SK-N-SH (cell line): ENCODE measurements around the gene ERC1. TPM values are rescaled to one million over a fixed set of nuclear protein-coding genes. Genes with fewer than 3 reads are reported as not detected.
"Not testable (repeated sequence)": the region's sequence is repeated elsewhere in the genome, so short reads cannot be mapped to it uniquely, and the experiment has no call there.

ENCODE experiments used
- CTCF ChIA-PET: fragments of 300-600, 350-600 bp; formaldehyde crosslinking; extraction: SDS; loops from one replicate; lab custom pipeline; 2021; lab: Yijun Ruan, JAX
- POLR2A ChIA-PET: fragments of 350-600 bp; sonication (Branson Sonifier 250); formaldehyde crosslinking; extraction: SDS; loops from one replicate; lab custom pipeline; 2020; ENCODE audit warnings: antibody characterized with exemption, inconsistent platforms; lab: Yijun Ruan, JAX
- DNase-seq: peaks from one replicate; pipeline ENCODE4 v3.0.0; 2012
- H2AFZ ChIP-seq: fragments of 200-600 bp; sonication (generic); 2 replicates; pipeline ENCODE4 v1.8.1; 2016; ENCODE audit warnings: antibody characterized with exemption, mild to moderate bottlenecking, low read depth
- H3F3A ChIP-seq: fragments of 200-600 bp; sonication (generic); replicated peaks from 2 replicates; pipeline ENCODE3; 2016; ENCODE audit warnings: antibody characterized with exemption, mild to moderate bottlenecking; ENCODE audit not compliant: insufficient read depth
- H3K27ac ChIP-seq, 2 experiments: fragments of 200-500 bp in 1 of 2; fragments of 200-600 bp in 1 of 2; sonication (Bioruptor generic) in 1 of 2; sonication (generic), shearing (Covaris generic) in 1 of 2; 2 replicates each; pipeline versions ENCODE4 v1.5.1 to v1.6.1; 2014 to 2016; ENCODE audit warnings: low read depth in 2 of 2, inconsistent platforms in 1 of 2, low read length in 1 of 2, mild to moderate bottlenecking in 1 of 2, mixed read lengths in 1 of 2
- H3K27me3 ChIP-seq: fragments of 200-600 bp; sonication (generic), shearing (Covaris generic); 2 replicates; pipeline ENCODE4 v1.6.1; 2016; ENCODE audit warnings: mixed run types; ENCODE audit not compliant: insufficient read depth
- H3K36me3 ChIP-seq, 2 experiments: fragments of 200-500 bp in 1 of 2; fragments of 200-600 bp in 1 of 2; sonication (Bioruptor generic) in 1 of 2; sonication (generic) in 1 of 2; replicated peaks in 1 of 2; 2 replicates each; pipeline versions ENCODE3 to v1.5.1; 2014 to 2016; ENCODE audit warnings: low read length in 1 of 2, mild to moderate bottlenecking in 1 of 2; ENCODE audit not compliant: insufficient read depth in 2 of 2, control insufficient read depth in 1 of 2
- H3K4me1 ChIP-seq, 2 experiments: fragments of 200-500 bp in 1 of 2; fragments of 200-600 bp in 1 of 2; sonication (Bioruptor generic) in 1 of 2; sonication (generic), shearing (Covaris generic) in 1 of 2; 2 replicates each; pipeline versions ENCODE4 v1.5.1 to v1.6.1; 2014 to 2016; ENCODE audit warnings: low read depth in 1 of 2, low read length in 1 of 2, mixed run types in 1 of 2; ENCODE audit not compliant: insufficient read depth in 2 of 2, control insufficient read depth in 1 of 2
- H3K4me2 ChIP-seq: fragments of 200-600 bp; sonication (generic), shearing (Covaris generic); 2 replicates; pipeline ENCODE4 v1.6.1; 2017; ENCODE audit warnings: mixed run types
- H3K4me3 ChIP-seq, 2 experiments: fragments of 200-500 bp in 1 of 2; fragments of 200-600 bp in 1 of 2; sonication (Bioruptor generic) in 1 of 2; sonication (generic), shearing (Covaris generic) in 1 of 2; 2 replicates each; pipeline versions ENCODE4 v1.5.1 to v1.8.1; 2014 to 2016; ENCODE audit warnings: low read depth in 2 of 2, inconsistent platforms in 1 of 2, low read length in 1 of 2, mild to moderate bottlenecking in 1 of 2, mixed read lengths in 1 of 2, moderate library complexity in 1 of 2
- H3K79me2 ChIP-seq: fragments of 200-600 bp; sonication (generic); 2 replicates; pipeline ENCODE4 v1.8.1; 2017; ENCODE audit warnings: mild to moderate bottlenecking; ENCODE audit not compliant: insufficient read depth
- H3K9ac ChIP-seq: fragments of 200-600 bp; sonication (generic); 2 replicates; pipeline ENCODE4 v1.6.1; 2017; ENCODE audit warnings: mixed run types
- H3K9me2 ChIP-seq: fragments of 200-600 bp; sonication (generic); 2 replicates; pipeline ENCODE4 v1.6.1; 2017; ENCODE audit warnings: mixed run types
- H3K9me3 ChIP-seq: fragments of 200-600 bp; sonication (generic); 2 replicates; pipeline ENCODE4 v1.6.1; 2017; ENCODE audit warnings: mixed run types, mild to moderate bottlenecking, moderate library complexity
- H4K20me1 ChIP-seq: fragments of 200-600 bp; sonication (generic); 2 replicates; pipeline ENCODE4 v1.6.1; 2017; ENCODE audit warnings: mild to moderate bottlenecking, mixed run types; ENCODE audit not compliant: insufficient read depth
- ELF1 ChIP-seq: IDR thresholded peaks from 2 replicates; pipeline ENCODE4 v1.4.0; 2012
- EP300 ChIP-seq, 2 experiments: IDR thresholded peaks; 2 replicates each; pipeline versions ENCODE4 v1.4.0 to v1.6.1; 2012; ENCODE audit warnings: borderline replicate concordance in 1 of 2, low read depth in 1 of 2, low read length in 1 of 2
- FOXJ3 ChIP-seq: sonication (generic); formaldehyde crosslinking; IDR thresholded peaks from 2 replicates; pipeline ENCODE4 v1.5.1; 2020; ENCODE audit warnings: mild to moderate bottlenecking, missing genetic modification reagents
- FOXM1 ChIP-seq: IDR thresholded peaks from 2 replicates; pipeline ENCODE4 v1.4.0; 2012; ENCODE audit warnings: low read depth, mild to moderate bottlenecking
- GABPA ChIP-seq: IDR thresholded peaks from 2 replicates; pipeline ENCODE4 v1.4.0; 2012; ENCODE audit warnings: low read depth, mild to moderate bottlenecking
- GATA2 ChIP-seq: sonication (generic); formaldehyde crosslinking; IDR thresholded peaks from 2 replicates; pipeline ENCODE4 v1.5.0; 2020; ENCODE audit warnings: mild to moderate bottlenecking, missing genetic modification reagents
- JUND ChIP-seq: IDR thresholded peaks from 2 replicates; pipeline ENCODE4 v1.4.0; 2012
- MEF2A ChIP-seq: IDR thresholded peaks from 2 replicates; pipeline ENCODE4 v1.4.0; 2012; ENCODE audit warnings: low read depth, borderline replicate concordance
- MXI1 ChIP-seq: IDR thresholded peaks from 2 replicates; pipeline ENCODE4 v1.6.1; 2012; ENCODE audit warnings: mild to moderate bottlenecking, low read depth, low read length, improper control_type of control experiment
- NFIC ChIP-seq: IDR thresholded peaks from 2 replicates; pipeline ENCODE4 v1.4.0; 2012; ENCODE audit warnings: borderline replicate concordance
- NRF1 ChIP-seq: IDR thresholded peaks from 2 replicates; pipeline ENCODE4 v1.6.1; 2012; ENCODE audit warnings: low read depth, mild to moderate bottlenecking, low read length
- POLR2AphosphoS5 ChIP-seq: IDR thresholded peaks from 2 replicates; pipeline ENCODE4 v1.6.1; 2012; ENCODE audit warnings: low read depth, low read length
- RAD21 ChIP-seq: IDR thresholded peaks from 2 replicates; pipeline ENCODE4 v1.6.1; 2012; ENCODE audit warnings: mild to moderate bottlenecking, low read length
- RCOR1 ChIP-seq: fragments of 150-350 bp; IDR thresholded peaks from 2 replicates; pipeline ENCODE4 v1.6.1; 2017; ENCODE audit warnings: antibody characterized with exemption, low read length
- RFX5 ChIP-seq: IDR thresholded peaks from 2 replicates; pipeline ENCODE4 v1.6.1; 2012; ENCODE audit warnings: mild to moderate bottlenecking, improper control_type of control experiment, low read length
- RXRA ChIP-seq: IDR thresholded peaks from 2 replicates; pipeline ENCODE4 v1.4.0; 2012; ENCODE audit warnings: low read depth, mild to moderate bottlenecking, borderline replicate concordance
- SIN3A ChIP-seq: IDR thresholded peaks from 2 replicates; pipeline ENCODE4 v1.6.1; 2012; ENCODE audit warnings: low read depth, mild to moderate bottlenecking, low read length, moderate library complexity, borderline replicate concordance
- SMC3 ChIP-seq: IDR thresholded peaks from 2 replicates; pipeline ENCODE4 v1.6.1; 2012; ENCODE audit warnings: low read depth, low read length, improper control_type of control experiment
- TAF1 ChIP-seq: IDR thresholded peaks from 2 replicates; pipeline ENCODE4 v1.6.1; 2012; ENCODE audit warnings: low read depth, mild to moderate bottlenecking, low read length, moderate library complexity, borderline replicate concordance
- TCF12 ChIP-seq: IDR thresholded peaks from 2 replicates; pipeline ENCODE4 v1.4.0; 2012
- YY1 ChIP-seq: IDR thresholded peaks from 2 replicates; pipeline ENCODE4 v1.4.0; 2012; ENCODE audit warnings: low read depth, mild to moderate bottlenecking
- WGBS: methylation state at CpG from one replicate; pipeline ENCODE4 v1.1.6; 2017; ENCODE audit warnings: low lambda C conversion rate; 5-methylcytosine and 5-hydroxymethylcytosine counted together
- polyA plus RNA-seq, 3 experiments: library from polyadenylated mRNA; depleted of rRNA; stranded (reverse); fragments of >200 nt; gene quantifications; 2 replicates each; pipeline ENCODE4 v1.2.3, GENCODE V29; 2012
- TF ChIP-seq, protein P1 (sequence below): IDR thresholded peaks from 2 replicates; pipeline ENCODE4; 2012
- TF ChIP-seq, protein P2 (sequence below): fragments of 200-600 bp; sonication (generic); IDR thresholded peaks from 2 replicates; pipeline ENCODE4 v1.6.1; 2017; ENCODE audit warnings: antibody characterized with exemption, mild to moderate bottlenecking, moderate library complexity

The ERC1 gene
- polyA plus RNA-seq, 1 of the 3 experiments (the other 2 are of a cell fraction) = 7.5 TPM

DNA sequence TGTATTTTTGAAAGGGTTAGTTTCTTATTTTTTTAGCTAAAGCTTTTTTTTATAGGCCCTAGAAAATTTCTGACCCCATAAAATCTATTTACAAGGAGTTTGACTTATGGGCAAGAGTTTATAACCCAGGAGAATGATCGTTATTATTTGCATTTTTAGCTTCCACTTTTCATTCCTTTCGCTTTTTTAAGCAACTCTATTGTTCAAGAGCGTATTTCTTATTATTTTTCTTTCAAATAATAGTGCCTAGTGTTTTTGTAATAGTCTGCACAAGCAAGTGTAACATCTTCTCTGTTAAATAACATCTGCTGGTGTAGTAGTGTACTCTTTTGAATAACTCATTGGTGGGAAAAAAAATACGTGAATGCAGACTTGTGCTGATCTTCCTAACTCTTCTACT, 216.3 kb downstream of the ERC1 start:
- H3K4me2 ChIP-seq = no peak overlapping the region
- H3K79me2 ChIP-seq = peaks cover 40% of the 10 kb centered on the region; the same call in 1 of the 2 replicates
- POLR2A ChIA-PET = no interaction called here
- peaks cover 7% of the 10 kb centered on the region for H3F3A ChIP-seq
- 96% methylated on average over 4 of the region's 4 CpGs for WGBS
- no peak overlapping the region for H3K4me3 ChIP-seq
- H3K9me2 ChIP-seq = no peaks in the 10 kb centered on the region
- H3K27me3 ChIP-seq = no peaks in the 10 kb centered on the region
- 0 out of 2 replicates have a peak overlapping the region, but pooled peaks have one; percentile 2 for H3K9ac ChIP-seq
- peak overlapping the region in 1 of 2 experiments; percentile 74; a peak in 2 of 4 replicates for H3K27ac ChIP-seq
- CTCF ChIA-PET = interaction anchor here (0.9 to 1.2 kb wide), 2 partner anchors 89 to 638 kb away, joined by 3 to 4 read pairs; no protein-coding TSS in a partner anchor
- DNase-seq = no peak
- H3K36me3 ChIP-seq = peaks cover 0 to 8% of the 10 kb centered on the region in 2 experiments
- no peaks in the 10 kb centered on the region for H3K9me3 ChIP-seq
- TF ChIP-seq ELF1 (no peak), NRF1 (no peak), GABPA (no peak), FOXJ3 (CRISPR knock-in tag) (no peak), RFX5 (no peak), MXI1 (no peak), RCOR1 (no peak), EP300 (IDR thresholded peaks at IDR 0.05; ENCODE audit: borderline replicate concordance in 1 of 2, low read depth in 1 of 2, low read length in 1 of 2) (no peak), YY1 (no peak), RXRA (no peak), NFIC (no peak), TAF1 (no peak), POLR2AphosphoS5 (no peak)
- no peak overlapping the region for H2AFZ ChIP-seq
- H3K4me1 ChIP-seq = peaks cover 11 to 27% of the 10 kb centered on the region in 2 experiments
- no peaks in the 10 kb centered on the region for H4K20me1 ChIP-seq

DNA sequence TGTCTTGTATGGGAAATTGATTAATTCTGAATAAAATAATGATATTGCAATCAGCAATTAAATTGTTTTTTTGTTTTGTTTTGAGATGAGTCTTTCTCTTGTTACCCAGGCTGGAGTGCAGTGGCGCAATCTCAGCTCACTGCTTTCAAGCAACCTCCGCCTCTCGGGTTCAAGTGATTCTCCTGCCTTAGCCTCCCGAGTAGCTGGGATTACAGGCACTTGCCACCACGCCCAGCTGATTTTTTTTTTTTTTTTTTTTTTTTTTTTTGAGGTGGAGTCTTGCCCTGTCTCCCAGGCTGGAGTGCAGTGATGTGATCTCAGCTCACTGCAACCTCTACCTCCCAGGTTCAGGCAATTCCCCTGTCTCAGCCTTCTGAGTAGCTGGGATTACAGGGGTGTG, 217.7 kb downstream of the ERC1 start:
- CTCF ChIA-PET = interaction anchor here (0.6 to 1.2 kb wide), 2 partner anchors 11 to 90 kb away, joined by 3 to 4 read pairs; no protein-coding TSS in a partner anchor
- H3F3A ChIP-seq, H3K4me3 ChIP-seq, H3K27me3 ChIP-seq, DNase-seq, POLR2A ChIA-PET, H3K9ac ChIP-seq, H3K9me3 ChIP-seq, H3K4me2 ChIP-seq, H4K20me1 ChIP-seq, H3K9me2 ChIP-seq, H3K27ac ChIP-seq, H2AFZ ChIP-seq, H3K36me3 ChIP-seq: not testable (repeated sequence)
- peaks cover 10 to 28% of the 10 kb centered on the region in 2 experiments; a peak in 3 of 4 replicates for H3K4me1 ChIP-seq
- WGBS = 85% methylated on average over 5 of the region's 5 CpGs
- H3K79me2 ChIP-seq = peaks cover 36% of the 10 kb centered on the region; the same call in 1 of the 2 replicates

DNA sequence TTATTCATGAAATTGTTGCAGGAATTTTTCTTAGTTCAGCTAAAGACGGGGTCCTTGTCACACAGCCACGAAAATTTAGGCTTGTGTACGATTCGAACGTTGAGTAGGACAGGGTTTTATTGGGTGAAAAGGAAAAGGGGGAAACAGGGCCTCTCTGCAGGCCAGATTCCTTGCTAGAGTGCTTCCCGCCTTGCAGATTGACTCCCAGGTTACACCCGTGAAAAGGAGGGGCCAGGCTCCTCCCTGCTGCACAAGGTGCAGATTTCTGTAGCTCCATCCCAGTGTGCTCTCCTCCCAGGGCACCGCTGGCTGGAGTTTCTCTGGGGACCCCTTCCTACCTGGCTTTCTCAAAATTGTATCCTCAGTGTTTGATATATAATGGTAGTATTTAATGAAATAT, 221.5 kb downstream of the ERC1 start:
- no peak overlapping the region for H3K4me3 ChIP-seq
- peaks cover 34% of the 10 kb centered on the region; the same call in 1 of the 2 replicates for H3K79me2 ChIP-seq
- DNase-seq = no peak
- H3K27ac ChIP-seq = no peak overlapping the region
- POLR2A ChIA-PET = no interaction called here
- CTCF ChIA-PET = interaction anchor here (0.9 kb wide), 1 partner anchor 371 kb away, joined by 4 read pairs; no protein-coding TSS in a partner anchor
- H3F3A ChIP-seq = peaks cover 22% of the 10 kb centered on the region
- no peaks in the 10 kb centered on the region for H3K9me2 ChIP-seq
- H4K20me1 ChIP-seq = no peaks in the 10 kb centered on the region
- H3K9me3 ChIP-seq = no peaks in the 10 kb centered on the region
- H3K36me3 ChIP-seq = peaks cover 0 to 8% of the 10 kb centered on the region in 2 experiments
- 98% methylated on average over 7 of the region's 8 CpGs for WGBS
- H3K27me3 ChIP-seq = no peaks in the 10 kb centered on the region
- no peak overlapping the region for H3K9ac ChIP-seq
- H2AFZ ChIP-seq = no peak overlapping the region
- H3K4me1 ChIP-seq = peaks cover 18 to 22% of the 10 kb centered on the region in 2 experiments; a peak in 3 of 4 replicates
- no peak overlapping the region for H3K4me2 ChIP-seq
- TF ChIP-seq FOXJ3 (CRISPR knock-in tag) (no peak), TCF12 (no peak), JUND (no peak), FOXM1 (no peak), MEF2A (no peak), RAD21 (no peak), EP300 (IDR thresholded peaks at IDR 0.05; ENCODE audit: borderline replicate concordance in 1 of 2, low read depth in 1 of 2, low read length in 1 of 2) (no peak), RXRA (no peak), SMC3 (no peak), SIN3A (no peak), GABPA (no peak), GATA2 (no peak), MXI1 (no peak)
- TF ChIP-seq, protein P1, sequence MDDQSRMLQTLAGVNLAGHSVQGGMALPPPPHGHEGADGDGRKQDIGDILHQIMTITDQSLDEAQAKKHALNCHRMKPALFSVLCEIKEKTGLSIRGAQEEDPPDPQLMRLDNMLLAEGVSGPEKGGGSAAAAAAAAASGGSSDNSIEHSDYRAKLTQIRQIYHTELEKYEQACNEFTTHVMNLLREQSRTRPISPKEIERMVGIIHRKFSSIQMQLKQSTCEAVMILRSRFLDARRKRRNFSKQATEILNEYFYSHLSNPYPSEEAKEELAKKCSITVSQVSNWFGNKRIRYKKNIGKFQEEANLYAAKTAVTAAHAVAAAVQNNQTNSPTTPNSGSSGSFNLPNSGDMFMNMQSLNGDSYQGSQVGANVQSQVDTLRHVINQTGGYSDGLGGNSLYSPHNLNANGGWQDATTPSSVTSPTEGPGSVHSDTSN = no peak
- TF ChIP-seq, protein P2, sequence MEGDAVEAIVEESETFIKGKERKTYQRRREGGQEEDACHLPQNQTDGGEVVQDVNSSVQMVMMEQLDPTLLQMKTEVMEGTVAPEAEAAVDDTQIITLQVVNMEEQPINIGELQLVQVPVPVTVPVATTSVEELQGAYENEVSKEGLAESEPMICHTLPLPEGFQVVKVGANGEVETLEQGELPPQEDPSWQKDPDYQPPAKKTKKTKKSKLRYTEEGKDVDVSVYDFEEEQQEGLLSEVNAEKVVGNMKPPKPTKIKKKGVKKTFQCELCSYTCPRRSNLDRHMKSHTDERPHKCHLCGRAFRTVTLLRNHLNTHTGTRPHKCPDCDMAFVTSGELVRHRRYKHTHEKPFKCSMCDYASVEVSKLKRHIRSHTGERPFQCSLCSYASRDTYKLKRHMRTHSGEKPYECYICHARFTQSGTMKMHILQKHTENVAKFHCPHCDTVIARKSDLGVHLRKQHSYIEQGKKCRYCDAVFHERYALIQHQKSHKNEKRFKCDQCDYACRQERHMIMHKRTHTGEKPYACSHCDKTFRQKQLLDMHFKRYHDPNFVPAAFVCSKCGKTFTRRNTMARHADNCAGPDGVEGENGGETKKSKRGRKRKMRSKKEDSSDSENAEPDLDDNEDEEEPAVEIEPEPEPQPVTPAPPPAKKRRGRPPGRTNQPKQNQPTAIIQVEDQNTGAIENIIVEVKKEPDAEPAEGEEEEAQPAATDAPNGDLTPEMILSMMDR = no peak
